Measurements from ENCODE around the gene TMEM41B. TPM values are rescaled to one million over a fixed set of nuclear protein-coding genes. Genes with fewer than 3 reads are reported as not detected.

The TMEM41B gene
- total RNA-seq, 2 experiments from 2014 or later, result 25.7 to 27.3 TPM

- DNase-seq, result peak; percentile 86
- peaks cover 3% of the 10 kb centered on the region for H3K27me3 Mint-ChIP-seq
- H3K4me3 Mint-ChIP-seq, result peak overlapping the region; percentile 32
- peaks cover 26% of the 10 kb centered on the region for H3K36me3 Mint-ChIP-seq
- H3K4me1 Mint-ChIP-seq, result peaks cover 15% of the 10 kb centered on the region
- H3K27ac Mint-ChIP-seq, result peak overlapping the region; percentile 63
- no peaks in the 10 kb centered on the region for H3K9me3 Mint-ChIP-seq (ENCODE audit: low read depth)
- ATAC-seq, result peak; percentile 94
- CTCF ChIA-PET, result interaction anchor here (1.1 to 1.6 kb wide), 4 partner anchors 9 to 143 kb away, joined by 3 to 7 read pairs (median 4); partner anchors contain the start of gene IPO7
Measured at GRCh38 chr11:9280655-9281301, 33.6 kb downstream of the TMEM41B start.

- no peak overlapping the region for H3K4me3 Mint-ChIP-seq
- H3K4me1 Mint-ChIP-seq, result peaks cover 15% of the 10 kb centered on the region
- peaks cover 15% of the 10 kb centered on the region for H3K36me3 Mint-ChIP-seq
- CTCF ChIA-PET, result interaction anchor here (1.4 to 2.3 kb wide), 2 partner anchors 36 to 229 kb away, joined by 4 to 13 read pairs; no protein-coding TSS in a partner anchor
- no peaks in the 10 kb centered on the region for H3K9me3 Mint-ChIP-seq (ENCODE audit: low read depth)
- ATAC-seq (no peak), DNase-seq (no peak)
- H3K27me3 Mint-ChIP-seq, result peaks cover 9% of the 10 kb centered on the region
- H3K27ac Mint-ChIP-seq, result no peak overlapping the region
Measured at GRCh38 chr11:9277176-9277575, 37.2 kb downstream of the TMEM41B start.

- Mint-ChIP-seq H3K4me3 (no peak overlapping the region), H3K27me3 (peaks cover 12% of the 10 kb centered on the region), H3K36me3 (peaks cover 14% of the 10 kb centered on the region), H3K4me1 (peaks cover 14% of the 10 kb centered on the region), H3K9me3 (ENCODE audit: low read depth) (no peaks in the 10 kb centered on the region), H3K27ac (no peak overlapping the region)
- ATAC-seq (no peak), DNase-seq (no peak)
- CTCF ChIA-PET, result interaction anchor here (2.3 kb wide), 1 partner anchor 230 kb away, joined by 13 read pairs; no protein-coding TSS in a partner anchor
Measured at GRCh38 chr11:9276571-9276970, 37.8 kb downstream of the TMEM41B start.

GRCh38 chr11:9274499-9275258, 39.7 kb downstream of the TMEM41B start:
- H3K4me3 Mint-ChIP-seq, result no peak overlapping the region
- H3K27ac Mint-ChIP-seq, result no peak overlapping the region
- H3K9me3 Mint-ChIP-seq (ENCODE audit: low read depth), result no peaks in the 10 kb centered on the region
- peaks cover 3% of the 10 kb centered on the region for H3K36me3 Mint-ChIP-seq
- DNase-seq, result no peak
- ATAC-seq, result no peak
- CTCF ChIA-PET, result interaction anchor here (0.7 to 2.1 kb wide), 5 partner anchors 10 to 360 kb away, joined by 3 to 7 read pairs (median 3); partner anchors contain the start of gene DENND5A
- H3K4me1 Mint-ChIP-seq, result no peaks in the 10 kb centered on the region
- H3K27me3 Mint-ChIP-seq, result peaks cover 13% of the 10 kb centered on the region

- Mint-ChIP-seq H3K27ac (no peak overlapping the region), H3K4me3 (no peak overlapping the region), H3K9me3 (ENCODE audit: low read depth) (no peaks in the 10 kb centered on the region), H3K36me3 (peaks cover 3% of the 10 kb centered on the region), H3K4me1 (no peaks in the 10 kb centered on the region), H3K27me3 (peaks cover 16% of the 10 kb centered on the region)
- no peak for DNase-seq
- ATAC-seq, result no peak
- CTCF ChIA-PET, result interaction anchor here (0.7 to 2.1 kb wide), 3 partner anchors 9 to 359 kb away, joined by 3 to 7 read pairs (median 4); partner anchors contain the start of gene DENND5A
Measured at GRCh38 chr11:9273376-9274336, 40.7 kb downstream of the TMEM41B start.

GRCh38 chr11:9269492-9270013, 44.8 kb downstream of the TMEM41B start:
- Mint-ChIP-seq H3K4me1 (peaks cover 3% of the 10 kb centered on the region), H3K36me3 (no peaks in the 10 kb centered on the region), H3K4me3 (no peak overlapping the region), H3K27me3 (peaks cover 44% of the 10 kb centered on the region), H3K9me3 (ENCODE audit: low read depth) (no peaks in the 10 kb centered on the region), H3K27ac (no peak overlapping the region)
- ATAC-seq (no peak), DNase-seq (peak; percentile 29)
- CTCF ChIA-PET, result no interaction called here

GRCh38 chr11:9267680-9268079, 46.7 kb downstream of the TMEM41B start:
- DNase-seq (no peak), ATAC-seq (no peak)
- no peak overlapping the region for H3K27ac Mint-ChIP-seq
- peaks cover 2% of the 10 kb centered on the region for H3K36me3 Mint-ChIP-seq
- no peak overlapping the region for H3K4me3 Mint-ChIP-seq
- no peaks in the 10 kb centered on the region for H3K9me3 Mint-ChIP-seq (ENCODE audit: low read depth)
- H3K27me3 Mint-ChIP-seq, result peaks cover 51% of the 10 kb centered on the region
- CTCF ChIA-PET, result no interaction called here
- H3K4me1 Mint-ChIP-seq, result peaks cover 11% of the 10 kb centered on the region

GRCh38 chr11:9266926-9267325, 47.5 kb downstream of the TMEM41B start:
- no peak overlapping the region for H3K4me3 Mint-ChIP-seq
- no peak overlapping the region for H3K27ac Mint-ChIP-seq
- DNase-seq (no peak), ATAC-seq (no peak)
- CTCF ChIA-PET, result no interaction called here
- H3K27me3 Mint-ChIP-seq, result peaks cover 52% of the 10 kb centered on the region
- no peaks in the 10 kb centered on the region for H3K9me3 Mint-ChIP-seq (ENCODE audit: low read depth)
- peaks cover 2% of the 10 kb centered on the region for H3K36me3 Mint-ChIP-seq
- peaks cover 15% of the 10 kb centered on the region for H3K4me1 Mint-ChIP-seq

GRCh38 chr11:9266132-9266736, 48.2 kb downstream of the TMEM41B start:
- ATAC-seq (no peak), DNase-seq (no peak)
- Mint-ChIP-seq H3K36me3 (peaks cover 2% of the 10 kb centered on the region), H3K27me3 (peaks cover 58% of the 10 kb centered on the region), H3K4me1 (peaks cover 21% of the 10 kb centered on the region), H3K27ac (no peak overlapping the region), H3K4me3 (peak overlapping the region; percentile 58), H3K9me3 (ENCODE audit: low read depth) (no peaks in the 10 kb centered on the region)
- CTCF ChIA-PET, result interaction anchor here (1.1 kb wide), 1 partner anchor 19 kb away, joined by 3 read pairs; no protein-coding TSS in a partner anchor

- ATAC-seq, result peak; percentile 52
- Mint-ChIP-seq H3K4me1 (peaks cover 28% of the 10 kb centered on the region), H3K36me3 (peaks cover 2% of the 10 kb centered on the region), H3K27me3 (peaks cover 63% of the 10 kb centered on the region), H3K27ac (peak within 1 kb of the TSS; percentile 87), H3K9me3 (ENCODE audit: low read depth) (no peaks in the 10 kb centered on the region), H3K4me3 (peak within 1 kb of the TSS; percentile 81)
- CTCF ChIA-PET, result interaction anchor here (0.6 to 1.5 kb wide), 5 partner anchors 8 to 94 kb away, joined by 3 to 6 read pairs (median 3); no protein-coding TSS in a partner anchor
- DNase-seq, result peak; percentile 65
Measured at GRCh38 chr11:9265211-9266131, 48.9 kb downstream of the TMEM41B start, which contains the start of gene DENND5A. Gene DENND5A, minus strand, starts transcription at chr11:9265350. Its CDS starts 281 bp downstream, at chr11:9265069.

Data from activated CD8-positive, alpha-beta memory T cell treated with anti-CD3 and anti-CD28 coated beads, Interleukin-2, amount 10 ng/mL, durations not matched to agents 7 days and 5 days (primary cell).